ENCODE measurements around the gene FUBP1. TPM values are rescaled to one million over a fixed set of nuclear protein-coding genes. Genes with fewer than 3 reads are reported as not detected.
A peak's percentile ranks its signal among the peaks of the same experiment; 100 is the strongest.
"Not testable (repeated sequence)": the region's sequence is repeated elsewhere in the genome, so short reads cannot be mapped to it uniquely, and the experiment has no call there.

Gene FUBP1
- total RNA-seq, 2 donors from 2014 or later = 225 to 253 TPM

DNA sequence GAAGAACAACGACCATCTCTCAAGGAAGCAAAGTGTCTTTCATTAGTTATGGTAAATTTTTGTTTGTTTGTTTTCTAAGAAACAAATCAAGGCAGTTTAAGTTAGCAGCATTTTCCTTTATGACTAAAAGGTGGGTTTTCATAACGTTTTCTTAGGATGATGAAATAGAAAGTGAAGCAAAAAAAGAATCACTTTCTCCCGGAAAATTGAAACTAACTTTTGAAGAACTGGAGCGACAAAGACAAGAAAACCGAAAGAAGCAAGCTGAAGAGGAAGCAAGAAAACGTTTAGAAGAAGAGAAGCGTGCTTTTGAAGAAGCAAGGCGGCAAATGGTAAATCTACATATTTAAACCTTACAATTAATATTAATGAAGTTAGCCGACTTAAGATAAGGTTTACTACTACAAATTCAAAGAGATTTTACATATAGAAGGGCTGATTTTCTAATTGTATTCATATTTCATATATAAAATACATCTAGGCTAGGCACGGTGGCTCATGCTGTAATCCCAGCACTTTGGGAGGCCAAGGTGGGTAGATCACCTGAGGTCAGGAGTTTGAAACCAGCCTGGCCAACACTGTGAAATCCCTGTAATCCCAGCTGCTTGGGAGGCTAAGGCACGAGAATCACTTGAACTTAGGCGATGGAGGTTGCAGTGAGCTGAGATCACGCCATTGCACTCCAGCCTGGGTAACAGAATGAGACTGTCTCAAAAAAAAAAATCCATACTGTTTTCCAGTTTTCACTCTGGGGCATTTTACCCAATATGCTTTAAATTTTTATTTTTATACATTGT, 52.1 kb downstream of the FUBP1 start:
- Mint-ChIP-seq H3K9me3 (no peaks in the 10 kb centered on the region), H3K36me3 (no peaks in the 10 kb centered on the region), H3K27ac (peak overlapping the region in 1 of 2 donors; percentile 61)
- DNase-seq (ENCODE audit: low spot score in 2 of 2) (no peak), ATAC-seq (peak; percentile 26 to 28)

DNA sequence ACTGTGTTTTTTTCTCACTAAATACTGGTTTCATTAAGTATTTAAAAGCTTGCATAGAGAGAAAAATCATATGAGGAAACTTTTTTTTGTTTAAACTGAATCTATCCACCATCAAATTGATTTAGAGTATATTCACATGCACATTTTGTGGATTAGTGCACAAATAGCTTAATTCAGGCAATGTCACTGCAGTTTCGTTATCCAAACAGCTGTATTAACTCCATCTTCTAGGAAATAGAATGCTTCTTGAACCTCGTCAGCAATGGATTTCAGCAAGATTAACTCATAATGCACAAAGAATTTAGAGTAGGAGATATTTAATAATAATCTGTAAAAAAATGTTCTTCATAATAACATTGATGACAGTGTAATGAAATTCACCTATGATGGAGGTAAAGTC, 52.9 kb downstream of the FUBP1 start:
- DNase-seq (ENCODE audit: low spot score in 2 of 2) = no peak
- H3K9me3 Mint-ChIP-seq = no peaks in the 10 kb centered on the region
- no peaks in the 10 kb centered on the region for H3K36me3 Mint-ChIP-seq
- no peak overlapping the region for H3K27ac Mint-ChIP-seq
- no peak for ATAC-seq

DNA sequence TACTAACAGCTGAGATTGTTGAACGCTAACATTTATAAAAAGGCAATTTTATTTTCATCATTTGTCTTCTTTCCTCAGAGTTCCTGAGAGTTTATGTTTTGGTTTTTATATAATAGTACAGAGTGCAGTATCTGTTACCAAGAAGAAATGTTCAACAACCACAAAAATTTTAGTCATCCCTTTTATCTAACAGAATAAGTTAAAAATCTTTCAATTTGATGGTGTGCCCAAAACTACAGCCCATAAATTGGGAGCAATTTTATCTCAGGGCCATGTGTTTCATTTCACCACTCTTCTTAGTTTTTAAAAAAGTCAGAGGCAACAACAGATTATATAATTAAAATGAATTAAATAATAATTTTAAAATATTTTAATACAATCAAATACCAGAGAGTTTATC, 53.4 kb downstream of the FUBP1 start:
- Mint-ChIP-seq H3K36me3 (no peaks in the 10 kb centered on the region), H3K9me3 (no peaks in the 10 kb centered on the region), H3K27ac (no peak overlapping the region)
- ATAC-seq = no peak
- no peak for DNase-seq (ENCODE audit: low spot score in 2 of 2)

DNA sequence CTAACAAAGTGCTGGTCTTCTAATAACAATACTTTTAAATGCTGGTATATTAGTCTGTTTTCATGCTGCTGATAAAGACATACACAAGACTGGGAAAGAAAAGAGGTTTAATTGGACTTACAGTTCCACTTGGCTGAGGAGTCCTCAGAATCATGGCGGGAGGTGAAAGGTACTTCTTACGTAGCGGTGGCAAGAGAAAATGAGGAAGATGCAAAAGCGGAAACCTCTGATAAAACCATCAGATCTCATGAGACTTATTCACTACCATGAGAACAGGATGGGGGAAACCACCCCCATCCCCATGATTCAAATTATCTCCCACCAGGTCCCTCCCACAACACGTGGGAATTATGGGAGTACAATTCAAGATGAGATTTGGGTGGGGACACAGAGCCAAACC, 60.0 kb downstream of the FUBP1 start:
- ATAC-seq; H3K36me3 Mint-ChIP-seq; H3K27ac Mint-ChIP-seq; H3K9me3 Mint-ChIP-seq; DNase-seq (ENCODE audit: low spot score in 2 of 2): not testable (repeated sequence)

DNA sequence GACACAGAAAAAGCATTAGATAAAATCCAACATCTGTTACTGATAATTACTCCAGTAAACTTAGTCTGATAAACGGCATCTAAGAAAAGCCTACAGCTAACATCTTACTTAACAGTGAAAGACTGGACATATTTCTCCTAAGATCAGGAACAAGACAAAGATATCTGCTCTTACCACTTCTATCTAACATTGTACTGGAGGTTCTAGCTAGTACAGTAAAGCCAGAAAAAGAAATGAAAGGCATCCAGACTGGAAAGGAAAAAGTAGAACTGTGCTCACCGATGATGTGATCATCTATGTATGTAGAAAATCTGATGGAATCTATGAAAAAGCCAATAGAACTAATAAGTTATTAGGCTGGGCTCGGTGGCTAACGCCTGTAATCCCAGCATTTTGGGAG, 68.8 kb downstream of the FUBP1 start:
- no peak overlapping the region for H3K27ac Mint-ChIP-seq
- no peaks in the 10 kb centered on the region for H3K36me3 Mint-ChIP-seq
- no peaks in the 10 kb centered on the region for H3K9me3 Mint-ChIP-seq
- ATAC-seq = no peak
- DNase-seq (ENCODE audit: low spot score in 2 of 2) = no peak

DNA sequence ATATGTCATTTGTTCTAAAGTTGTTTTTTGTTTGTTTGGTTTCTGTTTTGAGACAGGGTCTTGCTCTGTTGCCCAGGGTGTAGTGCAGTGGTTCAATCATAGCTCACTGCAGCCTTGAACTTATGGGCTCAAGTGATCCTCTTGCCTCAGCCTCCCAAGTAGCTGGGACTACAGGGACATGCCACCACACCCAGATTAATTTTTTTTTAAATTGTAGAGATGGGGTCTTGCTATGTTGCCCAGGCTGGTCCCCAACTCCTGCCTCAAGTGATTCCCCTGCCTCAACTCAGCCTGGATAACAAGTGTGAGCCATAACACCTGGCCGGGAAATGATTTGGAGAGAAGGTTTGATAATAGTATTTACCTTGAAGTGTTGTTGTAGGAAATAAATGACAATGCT, 72.2 kb downstream of the FUBP1 start:
- Mint-ChIP-seq H3K36me3 (no peaks in the 10 kb centered on the region), H3K9me3 (no peaks in the 10 kb centered on the region), H3K27ac (no peak overlapping the region)
- ATAC-seq (no peak), DNase-seq (ENCODE audit: low spot score in 2 of 2) (no peak)

DNA sequence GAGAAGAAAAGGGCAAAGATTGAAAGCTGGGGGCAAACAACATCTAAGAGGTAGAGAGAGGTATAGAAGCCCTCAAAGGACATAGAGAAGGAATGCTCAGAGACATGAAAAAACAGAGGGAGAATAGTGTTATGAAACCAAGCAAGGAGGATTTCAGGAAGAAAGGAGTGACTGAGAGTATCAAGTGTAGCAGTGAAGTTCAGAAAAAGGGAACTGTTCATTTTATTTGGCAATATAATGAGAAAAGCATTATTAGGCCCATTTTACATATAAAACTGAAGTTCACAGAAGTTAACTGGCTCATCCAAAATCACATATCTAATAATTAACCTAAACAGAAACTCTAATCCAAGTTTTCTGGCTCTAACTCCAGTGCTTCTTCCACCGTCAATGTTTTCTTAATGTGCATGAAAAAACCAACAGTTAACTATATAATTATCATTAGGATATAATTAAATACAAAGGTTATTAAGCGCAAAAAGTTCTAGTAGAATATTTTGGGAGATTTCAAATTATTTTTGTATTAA, 72.8 kb downstream of the FUBP1 start:
- no peak overlapping the region for H3K27ac Mint-ChIP-seq
- no peaks in the 10 kb centered on the region for H3K9me3 Mint-ChIP-seq
- ATAC-seq = no peak
- no peaks in the 10 kb centered on the region for H3K36me3 Mint-ChIP-seq
- DNase-seq (ENCODE audit: low spot score in 2 of 2) = no peak

DNA sequence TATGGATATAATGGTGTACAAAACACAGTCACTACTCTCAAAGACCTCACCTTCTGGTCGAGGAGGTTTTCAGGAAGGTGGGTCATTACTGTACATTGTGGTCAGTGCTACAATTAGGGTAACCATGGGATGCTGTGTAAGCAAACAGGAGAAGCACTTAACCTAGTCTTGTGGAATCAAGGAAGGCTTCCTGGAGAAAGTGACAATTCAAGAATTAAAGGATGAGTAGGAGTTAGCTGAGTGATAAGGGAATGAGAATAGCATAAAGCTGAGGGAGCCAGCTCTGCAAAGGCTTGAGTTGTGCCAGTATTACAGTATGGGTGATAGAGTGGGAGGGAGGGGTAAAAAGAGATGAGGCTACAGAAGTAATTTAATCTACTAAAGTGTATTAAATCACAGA, 73.3 kb downstream of the FUBP1 start:
- Mint-ChIP-seq H3K36me3 (no peaks in the 10 kb centered on the region), H3K9me3 (no peaks in the 10 kb centered on the region), H3K27ac (no peak overlapping the region)
- DNase-seq (ENCODE audit: low spot score in 2 of 2) = no peak
- ATAC-seq = no peak

DNA sequence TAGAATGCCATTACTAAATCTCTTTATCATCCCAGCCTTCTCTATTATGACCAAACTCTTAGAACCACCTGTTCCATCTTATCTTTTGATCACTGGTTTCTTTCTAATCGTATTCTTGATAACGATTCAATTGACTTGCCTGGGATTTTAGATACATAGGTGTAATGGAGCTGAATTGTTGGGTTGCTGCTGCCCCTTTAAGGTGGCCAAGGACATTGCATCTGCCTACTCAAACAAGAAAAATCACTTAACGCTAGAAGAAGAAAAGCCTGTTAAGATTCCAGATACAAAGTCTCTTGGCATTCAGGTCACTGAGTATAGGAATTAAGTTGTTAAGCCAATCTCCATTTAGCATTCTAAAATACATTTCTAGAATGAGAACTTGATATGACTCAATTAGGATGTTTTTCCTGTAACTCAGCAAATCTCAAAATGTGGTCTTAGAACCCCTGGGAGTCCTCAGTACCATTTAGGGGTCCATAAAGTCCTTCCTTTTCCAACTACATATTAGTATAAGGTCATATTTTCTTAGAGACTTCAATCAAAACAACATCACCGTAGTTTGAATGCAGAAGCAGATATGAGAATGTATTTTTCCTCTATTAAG, 78.1 kb downstream of the FUBP1 start:
- no peak for DNase-seq (ENCODE audit: low spot score in 2 of 2)
- no peak for ATAC-seq
- H3K27ac Mint-ChIP-seq = no peak overlapping the region
- H3K9me3 Mint-ChIP-seq = no peaks in the 10 kb centered on the region
- H3K36me3 Mint-ChIP-seq = no peaks in the 10 kb centered on the region

DNA sequence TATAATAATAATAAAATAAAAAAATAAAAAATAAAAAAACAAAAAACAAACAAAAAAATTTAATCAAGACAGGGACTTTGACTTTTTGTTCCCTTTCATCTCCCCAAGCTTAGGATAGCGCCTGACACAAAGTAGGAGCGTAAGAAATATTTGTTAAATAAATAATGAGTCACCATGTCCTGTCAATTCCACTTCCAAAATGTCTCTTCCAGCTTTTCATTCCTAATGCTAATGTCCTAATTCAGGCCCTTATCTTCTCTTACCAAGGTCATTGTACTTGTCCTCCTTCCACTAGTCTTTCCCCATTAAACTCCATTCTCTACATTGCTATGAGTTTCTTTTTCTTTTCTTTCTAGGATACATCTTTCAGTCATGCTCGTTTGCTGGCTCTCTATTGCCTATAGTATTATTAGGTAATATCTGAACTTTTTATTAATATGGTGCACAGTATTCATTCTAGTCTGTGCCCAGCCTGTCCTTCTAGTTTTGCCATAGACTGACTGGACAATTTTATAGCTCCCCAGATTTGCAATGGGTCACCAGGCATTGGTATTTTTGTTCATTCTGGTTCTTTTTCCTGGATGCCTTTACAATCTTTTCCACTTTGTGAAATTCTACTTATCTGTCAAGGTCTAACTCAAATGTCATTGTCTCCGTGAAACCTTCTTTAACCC, 79.1 kb downstream of the FUBP1 start:
- no peaks in the 10 kb centered on the region for H3K9me3 Mint-ChIP-seq
- no peaks in the 10 kb centered on the region for H3K36me3 Mint-ChIP-seq
- no peak overlapping the region for H3K27ac Mint-ChIP-seq
- DNase-seq (ENCODE audit: low spot score in 2 of 2) (no peak), ATAC-seq (no peak)

Other genes with a start within 250 kb of the FUBP1 start
- 10 to 100 TPM; 45.8 to 53.9 TPM for gene USP33, start 219.2 kb downstream of the FUBP1 start, total RNA-seq
- gene MIGA1, start 199.4 kb downstream of the FUBP1 start, total RNA-seq = 10 to 100 TPM in 1 of 2 donors, 1 to 10 TPM in 1; 9.7 to 11.5 TPM
- 1 to 10 TPM; 1.3 to 1.6 TPM for gene NEXN, start 90.4 kb downstream of the FUBP1 start, total RNA-seq
- 10 to 100 TPM in 1 of 2 donors, 1 to 10 TPM in 1; 9.8 to 35.8 TPM for gene DNAJB4, start 25.9 kb upstream of the FUBP1 start, total RNA-seq
- under 1 TPM; 0.16 to 0.39 TPM for gene GIPC2, start 66.9 kb upstream of the FUBP1 start, total RNA-seq

All from activated naive CD4-positive, alpha-beta T cell treated with anti-CD3 and anti-CD28 coated beads, Interleukin-2, amount 50 U/mL, for 72 hours (primary cell).